GM12864 (cell line): ENCODE results near the gene CPXCR1.
"Not testable (repeated sequence)": the region's sequence is repeated elsewhere in the genome, so short reads cannot be mapped to it uniquely, and the experiment has no call there.

Experiments
- DNase-seq: peaks from one replicate; pipeline ENCODE4 v3.0.0-alpha.2; 2011; ENCODE audit warnings: low read depth
- H3K4me3 ChIP-seq: 2 replicates; pipeline ENCODE4 v1.5.1; 2011; ENCODE audit warnings: mild to moderate bottlenecking, low read depth, low read length, control low read depth
- CTCF ChIP-seq: IDR thresholded peaks from 2 replicates; pipeline ENCODE4 v1.5.1; 2011; ENCODE audit warnings: low read depth, mild to moderate bottlenecking, moderate library complexity, low read length, control low read depth, inconsistent platforms; ENCODE audit errors: missing control alignments

Gene CPXCR1

GRCh38 chrX:88746925-88747324, at the start of gene CPXCR1:
Gene CPXCR1 (plus strand): TSS chrX:88747225. CDS start chrX:88753415, 6,190 bp downstream.
- no peak for TF ChIP-seq CTCF
- H3K4me3 ChIP-seq, result no peak within 1 kb of the TSS
- no peak for DNase-seq

GRCh38 chrX:88735835-88736234, 11.2 kb upstream of the CPXCR1 start:
- TF ChIP-seq CTCF, result no peak
- H3K4me3 ChIP-seq, result no peak overlapping the region
- no peak for DNase-seq

GRCh38 chrX:88746215-88746614, 810 bp upstream of the CPXCR1 start:
- H3K4me3 ChIP-seq, DNase-seq: not testable (repeated sequence)

GRCh38 chrX:88752339-88752738, 5.3 kb downstream of the CPXCR1 start:
- H3K4me3 ChIP-seq, DNase-seq: not testable (repeated sequence)

- TF ChIP-seq CTCF, result no peak
- H3K4me3 ChIP-seq, result no peak overlapping the region
- no peak for DNase-seq
These were observed 42.8 kb downstream of the CPXCR1 start for GRCh38 chrX:88789825-88790224.
